ENCODE results near the gene TBC1D8. TPM values are rescaled to one million over a fixed set of nuclear protein-coding genes. Genes with fewer than 3 reads are reported as not detected.
A peak's percentile ranks its signal among the peaks of the same experiment; 100 is the strongest.

Gene TBC1D8
- total RNA-seq, 8 experiments from 2014 or later = 4.7 to 14.3 (median 10.9) TPM

- Histone ChIP-seq H3K4me3 (no peak overlapping the region), H3K27ac (no peak overlapping the region), H3K4me1 (replicated peaks in 1 of 2) (no peaks in the 10 kb centered on the region)
- in situ Hi-C loops (cut with MboI; ENCODE audit: low pct_unique_long_range_greater_than_20kb in 2 of 9, low sequenced_read_pairs in 9 of 9, unreplicated experiment in 9 of 9) = loop anchor here in 1 of 9 experiments (25.0 kb wide), 1 partner anchor 147 kb away; the partner anchor contains the start of gene RPL31
- ATAC-seq (replicated peaks in 6 of 8) = no peak
- 90 to 100% (median 100%) methylated on average over 2 of the region's 2 CpGs; no CpG with 5 or more reads in 3 of the 10 experiments for WGBS, 10 experiments
Observed at GRCh38 chr2:101159526-101159925, 8.3 kb upstream of the TBC1D8 start.

DNA sequence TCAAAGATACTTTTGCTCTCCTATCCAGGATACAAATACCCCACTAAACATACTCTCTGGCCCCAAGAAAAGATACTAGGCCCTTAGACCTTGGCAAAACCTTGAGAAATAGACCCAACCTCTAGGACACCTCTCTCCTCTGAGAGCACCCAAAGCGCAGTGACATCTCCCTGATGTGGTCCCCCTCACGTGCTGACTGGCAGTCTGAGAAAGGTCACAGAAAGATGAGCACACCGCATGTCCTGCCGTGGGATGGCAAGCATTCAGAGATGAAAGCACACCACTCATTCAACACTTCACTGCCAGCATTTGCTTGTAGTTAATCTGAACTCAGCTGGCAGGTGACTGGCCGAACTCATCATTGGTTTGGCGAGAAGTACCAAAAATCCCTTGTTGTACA, 6.1 kb upstream of the TBC1D8 start:
- no peak overlapping the region for H3K27ac ChIP-seq
- in situ Hi-C loops (cut with MboI; ENCODE audit: low pct_unique_long_range_greater_than_20kb in 2 of 9, low sequenced_read_pairs in 9 of 9, unreplicated experiment in 9 of 9) = loop anchor here in 1 of 9 experiments (25.0 kb wide), 1 partner anchor 145 kb away; the partner anchor contains the start of gene RPL31
- no peak for ATAC-seq (replicated peaks in 6 of 8)
- H3K4me3 ChIP-seq = no peak overlapping the region
- 89 to 100% (median 90%) methylated on average over 1 to 5 of the region's 6 CpGs; no CpG with 5 or more reads in 6 of the 10 experiments for WGBS, 10 experiments
- peaks cover 5 to 9% of the 10 kb centered on the region in 2 donors for H3K4me1 ChIP-seq (replicated peaks in 1 of 2)

DNA sequence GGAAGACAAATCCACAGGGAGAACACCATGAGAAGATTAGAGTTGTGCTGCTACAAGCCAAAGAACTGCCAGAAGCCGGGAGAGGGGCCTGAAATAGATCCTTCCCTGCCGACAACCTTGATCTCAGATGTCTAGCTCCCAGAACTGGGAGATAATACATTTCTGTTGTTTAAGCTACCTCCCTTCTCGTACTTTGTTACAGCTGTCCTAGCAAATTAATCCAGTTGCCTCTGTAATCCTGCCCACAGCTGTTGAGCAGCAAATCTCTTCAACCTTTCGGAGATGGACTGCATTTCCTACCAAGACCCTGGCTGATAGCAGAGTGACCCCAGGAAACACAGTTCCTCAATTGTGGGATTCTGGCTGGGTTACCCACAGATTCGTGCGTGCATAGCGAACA, 2.6 kb upstream of the TBC1D8 start:
- Histone ChIP-seq H3K4me1 (replicated peaks in 1 of 2) (peaks cover 15 to 25% of the 10 kb centered on the region in 2 donors), H3K4me3 (no peak overlapping the region), H3K27ac (no peak overlapping the region)
- ATAC-seq (replicated peaks in 6 of 8) = no peak
- WGBS, 10 experiments = 67 to 100% (median 84%) methylated on average over 2 to 7 of the region's 7 CpGs; no CpG with 5 or more reads in 2 of the 10 experiments
- in situ Hi-C loops (cut with MboI; ENCODE audit: low pct_unique_long_range_greater_than_20kb in 2 of 9, low sequenced_read_pairs in 9 of 9, unreplicated experiment in 9 of 9) = loop anchor here in 1 of 9 experiments (25.0 kb wide), 1 partner anchor 141 kb away; the partner anchor contains the start of gene RPL31

DNA sequence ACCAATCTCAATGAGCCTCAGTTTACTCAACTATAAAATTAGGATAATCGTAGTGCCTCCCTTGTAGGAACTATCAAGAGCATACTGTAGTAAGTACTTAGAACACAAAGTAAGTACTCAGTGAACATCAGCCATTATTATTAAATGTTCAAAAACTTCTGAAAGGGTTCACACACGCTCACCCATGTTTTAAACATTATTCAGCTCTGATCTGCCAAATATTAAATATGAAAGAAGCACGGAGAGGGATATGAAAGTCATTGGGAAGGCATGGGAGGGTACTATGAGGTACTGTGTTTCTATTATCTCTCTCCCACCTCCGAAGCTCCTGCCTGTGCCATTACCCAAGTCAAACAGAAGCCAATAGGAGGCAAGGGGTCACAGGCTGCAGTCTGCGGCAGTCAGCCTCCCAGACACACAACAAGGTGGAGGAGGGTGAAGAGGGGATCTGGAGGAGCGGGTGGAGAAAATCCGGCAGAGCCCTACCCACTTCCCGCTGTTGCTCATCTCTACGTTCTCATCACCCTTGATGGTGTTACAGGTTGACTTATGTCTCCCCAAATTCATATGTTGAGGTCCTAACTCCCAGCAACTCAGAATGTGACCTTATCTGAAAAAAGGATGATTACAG, 2.0 kb upstream of the TBC1D8 start:
- H3K4me3 ChIP-seq = no peak overlapping the region
- in situ Hi-C loops (cut with MboI; ENCODE audit: low pct_unique_long_range_greater_than_20kb in 2 of 9, low sequenced_read_pairs in 9 of 9, unreplicated experiment in 9 of 9) = loop anchor here in 1 of 9 experiments (25.0 kb wide), 1 partner anchor 141 kb away; the partner anchor contains the start of gene RPL31
- WGBS, 10 experiments = 38 to 87% (median 62%) methylated on average over 2 to 8 of the region's 9 CpGs; no CpG with 5 or more reads in 2 of the 10 experiments
- H3K27ac ChIP-seq = no peak overlapping the region
- peaks cover 15 to 25% of the 10 kb centered on the region in 2 donors for H3K4me1 ChIP-seq (replicated peaks in 1 of 2)
- ATAC-seq (replicated peaks in 6 of 8) = no peak

GRCh38 chr2:101152272-101153076, 1.3 kb upstream of the TBC1D8 start:
- in situ Hi-C loops (cut with MboI; ENCODE audit: low pct_unique_long_range_greater_than_20kb in 2 of 9, low sequenced_read_pairs in 9 of 9, unreplicated experiment in 9 of 9) = loop anchor here in 1 of 9 experiments (25.0 kb wide), 1 partner anchor 140 kb away; the partner anchor contains the start of gene RPL31
- Histone ChIP-seq H3K27ac (peak overlapping the region in 1 of 2 donors; percentile 40), H3K4me1 (replicated peaks in 1 of 2) (peaks cover 15 to 25% of the 10 kb centered on the region in 2 donors), H3K4me3 (no peak overlapping the region)
- WGBS, 10 experiments = 4 to 100% (median 16%) methylated on average over 1 to 16 of the region's 21 CpGs; no CpG with 5 or more reads in 1 of the 10 experiments
- ATAC-seq (replicated peaks in 6 of 8) = peak in 4 of 8 experiments; percentile 7 to 31 (median 16)

GRCh38 chr2:101151859-101152271, 683 bp upstream of the TBC1D8 start:
- peak overlapping the region in 1 of 2 donors; percentile 40 for H3K27ac ChIP-seq

DNA sequence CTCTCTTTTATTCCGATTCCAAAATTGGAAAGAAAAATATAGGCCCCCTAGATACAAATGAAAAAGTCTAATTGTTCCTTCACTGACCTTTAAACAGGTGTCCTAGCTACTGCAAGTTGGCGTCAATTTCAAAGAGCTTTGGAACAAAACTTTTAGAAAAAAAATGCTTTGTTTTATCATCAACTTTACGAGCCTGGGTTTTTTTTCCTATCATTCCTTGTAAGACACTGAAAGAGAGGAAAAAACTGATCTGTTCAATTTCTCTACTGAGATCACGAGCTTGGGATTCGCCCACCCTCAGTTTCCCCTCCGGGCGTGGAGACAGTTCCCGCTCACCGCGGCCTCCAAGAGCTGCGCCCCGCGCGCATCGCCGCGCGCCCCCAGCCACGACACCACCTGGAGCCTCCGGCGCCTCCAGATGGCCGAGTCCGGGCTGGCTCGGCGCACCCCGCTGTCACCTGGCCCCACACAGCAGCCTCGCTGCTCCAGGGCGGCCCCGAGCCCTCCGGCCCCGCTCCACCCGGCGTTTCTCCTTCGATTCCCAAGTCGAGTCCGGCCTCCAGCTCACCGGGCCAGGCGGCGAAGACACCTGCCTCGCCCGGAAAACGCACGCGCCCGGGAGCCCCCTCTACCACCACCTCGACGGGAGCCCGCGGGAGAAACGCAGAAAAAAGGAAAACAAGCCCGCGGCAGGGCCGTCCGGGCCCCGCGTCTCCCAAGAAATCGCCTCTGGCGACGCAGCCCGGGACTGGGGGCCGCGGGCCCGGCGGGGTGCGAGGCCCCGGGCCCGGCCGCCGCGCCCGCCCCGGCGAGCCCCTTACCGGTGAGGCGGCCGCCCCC, 656 bp downstream of the TBC1D8 start:
- WGBS, 10 experiments = 0 to 44% (median 7%) methylated on average over 1 to 27 of the region's 76 CpGs
- peaks cover 15 to 25% of the 10 kb centered on the region in 2 donors for H3K4me1 ChIP-seq (replicated peaks in 1 of 2)
- in situ Hi-C loops (cut with MboI; ENCODE audit: low pct_unique_long_range_greater_than_20kb in 2 of 9, low sequenced_read_pairs in 9 of 9, unreplicated experiment in 9 of 9) = loop anchor here in 1 of 9 experiments (25.0 kb wide), 1 partner anchor 138 kb away; the partner anchor contains the start of gene RPL31
- ATAC-seq (replicated peaks in 6 of 8) = peak; percentile 2 to 35 (median 28)
- peak overlapping the region; percentile 48 to 55 for H3K27ac ChIP-seq
- peak overlapping the region; percentile 50 to 76 (median 64) for H3K4me3 ChIP-seq

More at GRCh38 chr2:101151859-101152271, 683 bp upstream of the TBC1D8 start:
- peak in 2 of 8 experiments; percentile 4 to 11 for ATAC-seq (replicated peaks in 6 of 8)
- Histone ChIP-seq H3K4me3 (peak overlapping the region; percentile 50 to 76 (median 64)), H3K4me1 (replicated peaks in 1 of 2) (peaks cover 15 to 25% of the 10 kb centered on the region in 2 donors)
- 6 to 67% (median 14%) methylated on average over 1 to 13 of the region's 14 CpGs for WGBS, 10 experiments
- in situ Hi-C loops (cut with MboI; ENCODE audit: low pct_unique_long_range_greater_than_20kb in 2 of 9, low sequenced_read_pairs in 9 of 9, unreplicated experiment in 9 of 9) = loop anchor here in 1 of 9 experiments (25.0 kb wide), 1 partner anchor 140 kb away; the partner anchor contains the start of gene RPL31

- in situ Hi-C loops (cut with MboI; ENCODE audit: low pct_unique_long_range_greater_than_20kb in 2 of 9, low sequenced_read_pairs in 9 of 9, unreplicated experiment in 9 of 9) = loop anchor here in 1 of 9 experiments (25.0 kb wide), 1 partner anchor 137 kb away; the partner anchor contains the start of gene RPL31
- no peak overlapping the region for H3K27ac ChIP-seq
- H3K4me3 ChIP-seq = peak overlapping the region; percentile 50 to 76 (median 64)
- WGBS, 10 experiments = 59 to 100% (median 85%) methylated on average over 2 to 18 of the region's 21 CpGs; no CpG with 5 or more reads in 1 of the 10 experiments
- H3K4me1 ChIP-seq (replicated peaks in 1 of 2) = peaks cover 15 to 25% of the 10 kb centered on the region in 2 donors
- ATAC-seq (replicated peaks in 6 of 8) = no peak
Observed at GRCh38 chr2:101149241-101150192, 1.7 kb downstream of the TBC1D8 start.

DNA sequence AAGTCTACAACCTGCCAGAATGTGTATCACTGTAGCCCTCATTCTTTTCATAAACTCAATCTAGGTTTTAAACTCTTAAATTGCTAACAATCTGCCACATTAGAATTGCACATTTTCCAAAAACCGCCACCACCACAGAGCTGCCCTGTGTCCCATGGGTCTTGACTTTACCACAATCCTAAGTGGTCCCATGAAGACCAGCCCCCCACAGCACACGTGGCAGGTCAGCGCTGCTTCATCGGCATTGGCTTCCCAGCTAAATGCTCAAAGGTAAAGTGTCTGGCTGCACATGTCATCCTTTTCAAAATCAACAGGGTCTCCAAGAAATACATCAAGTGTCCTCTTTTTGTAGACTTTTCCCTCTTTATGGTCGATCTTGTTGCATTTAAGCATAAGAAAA, 2.4 kb downstream of the TBC1D8 start:
- 71 to 100% (median 77%) methylated on average over 1 to 4 of the region's 5 CpGs; no CpG with 5 or more reads in 3 of the 10 experiments for WGBS, 10 experiments
- ATAC-seq (replicated peaks in 6 of 8) = no peak
- Histone ChIP-seq H3K27ac (no peak overlapping the region), H3K4me3 (no peak overlapping the region), H3K4me1 (replicated peaks in 1 of 2) (peaks cover 15 to 25% of the 10 kb centered on the region in 2 donors)
- in situ Hi-C loops (cut with MboI; ENCODE audit: low pct_unique_long_range_greater_than_20kb in 2 of 9, low sequenced_read_pairs in 9 of 9, unreplicated experiment in 9 of 9) = no loop called here

GRCh38 chr2:101147971-101148370, 3.2 kb downstream of the TBC1D8 start:
- WGBS, 10 experiments = 57 to 100% (median 95%) methylated on average over 1 to 2 of the region's 2 CpGs; no CpG with 5 or more reads in 4 of the 10 experiments

GRCh38 chr2:101147062-101147461, 4.1 kb downstream of the TBC1D8 start:
- in situ Hi-C loops (cut with MboI; ENCODE audit: low pct_unique_long_range_greater_than_20kb in 2 of 9, low sequenced_read_pairs in 9 of 9, unreplicated experiment in 9 of 9) = no loop called here
- Histone ChIP-seq H3K4me1 (replicated peaks in 1 of 2) (peaks cover 8 to 14% of the 10 kb centered on the region in 2 donors), H3K4me3 (no peak overlapping the region), H3K27ac (no peak overlapping the region)
- WGBS, 10 experiments = 80 to 100% (median 97%) methylated on average over 3 to 9 of the region's 11 CpGs; no CpG with 5 or more reads in 2 of the 10 experiments
- no peak for ATAC-seq (replicated peaks in 6 of 8)

More at GRCh38 chr2:101147971-101148370, 3.2 kb downstream of the TBC1D8 start:
- Histone ChIP-seq H3K4me3 (no peak overlapping the region), H3K27ac (no peak overlapping the region), H3K4me1 (replicated peaks in 1 of 2) (peaks cover 15 to 23% of the 10 kb centered on the region in 2 donors)
- ATAC-seq (replicated peaks in 6 of 8) = no peak
- in situ Hi-C loops (cut with MboI; ENCODE audit: low pct_unique_long_range_greater_than_20kb in 2 of 9, low sequenced_read_pairs in 9 of 9, unreplicated experiment in 9 of 9) = no loop called here
